PFSK-1 (cell line): ENCODE data around the gene TAT. TPM values are rescaled to one million over a fixed set of nuclear protein-coding genes. Genes with fewer than 3 reads are reported as not detected.

ENCODE experiments used
- FOXP2 ChIP-seq: optimal IDR thresholded peaks from 2 replicates; pipeline ENCODE3; 2011; ENCODE audit warnings: borderline replicate concordance, control low read depth, inconsistent platforms; ENCODE audit not compliant: insufficient read depth; ENCODE audit errors: extremely low read length, extremely low read depth
- POLR2AphosphoS5 ChIP-seq: IDR thresholded peaks from 2 replicates; pipeline ENCODE4 v1.6.1; 2012; ENCODE audit warnings: low read depth, mild to moderate bottlenecking, control low read depth, low read length, moderate library complexity
- SIN3A ChIP-seq: IDR thresholded peaks from 2 replicates; pipeline ENCODE4 v1.6.1; 2012; ENCODE audit warnings: mild to moderate bottlenecking, low read length, moderate library complexity, borderline replicate concordance; ENCODE audit not compliant: insufficient read depth
- TAF1 ChIP-seq: IDR thresholded peaks from 2 replicates; pipeline ENCODE4 v1.6.1; 2012; ENCODE audit warnings: low read length, control low read depth, borderline replicate concordance; ENCODE audit not compliant: insufficient read depth
- polyA plus RNA-seq: library from polyadenylated mRNA; unstranded; fragments of >200 nt; gene quantifications from one replicate; pipeline ENCODE4 v1.2.1, GENCODE V29; 2012; ENCODE audit warnings: low read depth, missing spikeins; ENCODE audit not compliant: insufficient read length
- TF ChIP-seq, protein P1 (sequence below), 2 experiments: IDR thresholded peaks; 2 replicates each; pipeline versions ENCODE4 v1.6.1 to v1.8.0; 2011 to 2012; ENCODE audit warnings: low read depth in 2 of 2, low read length in 2 of 2, control low read depth in 1 of 2, inconsistent platforms in 1 of 2, mild to moderate bottlenecking in 1 of 2, moderate library complexity in 1 of 2; ENCODE audit not compliant: insufficient read depth in 1 of 2

Gene TAT
- polyA plus RNA-seq: not detected

GRCh38 chr16:71576971-71577370 lies at the start of gene TAT:
TAT (minus strand) TSS chr16:71577092; CDS start chr16:71576415, 677 bp downstream.
- TF ChIP-seq SIN3A (no peak), FOXP2 (no peak), TAF1 (no peak), POLR2AphosphoS5 (no peak)
- TF ChIP-seq, protein P1, sequence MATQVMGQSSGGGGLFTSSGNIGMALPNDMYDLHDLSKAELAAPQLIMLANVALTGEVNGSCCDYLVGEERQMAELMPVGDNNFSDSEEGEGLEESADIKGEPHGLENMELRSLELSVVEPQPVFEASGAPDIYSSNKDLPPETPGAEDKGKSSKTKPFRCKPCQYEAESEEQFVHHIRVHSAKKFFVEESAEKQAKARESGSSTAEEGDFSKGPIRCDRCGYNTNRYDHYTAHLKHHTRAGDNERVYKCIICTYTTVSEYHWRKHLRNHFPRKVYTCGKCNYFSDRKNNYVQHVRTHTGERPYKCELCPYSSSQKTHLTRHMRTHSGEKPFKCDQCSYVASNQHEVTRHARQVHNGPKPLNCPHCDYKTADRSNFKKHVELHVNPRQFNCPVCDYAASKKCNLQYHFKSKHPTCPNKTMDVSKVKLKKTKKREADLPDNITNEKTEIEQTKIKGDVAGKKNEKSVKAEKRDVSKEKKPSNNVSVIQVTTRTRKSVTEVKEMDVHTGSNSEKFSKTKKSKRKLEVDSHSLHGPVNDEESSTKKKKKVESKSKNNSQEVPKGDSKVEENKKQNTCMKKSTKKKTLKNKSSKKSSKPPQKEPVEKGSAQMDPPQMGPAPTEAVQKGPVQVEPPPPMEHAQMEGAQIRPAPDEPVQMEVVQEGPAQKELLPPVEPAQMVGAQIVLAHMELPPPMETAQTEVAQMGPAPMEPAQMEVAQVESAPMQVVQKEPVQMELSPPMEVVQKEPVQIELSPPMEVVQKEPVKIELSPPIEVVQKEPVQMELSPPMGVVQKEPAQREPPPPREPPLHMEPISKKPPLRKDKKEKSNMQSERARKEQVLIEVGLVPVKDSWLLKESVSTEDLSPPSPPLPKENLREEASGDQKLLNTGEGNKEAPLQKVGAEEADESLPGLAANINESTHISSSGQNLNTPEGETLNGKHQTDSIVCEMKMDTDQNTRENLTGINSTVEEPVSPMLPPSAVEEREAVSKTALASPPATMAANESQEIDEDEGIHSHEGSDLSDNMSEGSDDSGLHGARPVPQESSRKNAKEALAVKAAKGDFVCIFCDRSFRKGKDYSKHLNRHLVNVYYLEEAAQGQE (IDR thresholded peaks at IDR 0.05; ENCODE audit: insufficient read depth in 1 of 2, low read depth in 2 of 2, low read length in 2 of 2): no peak

- no peak for TF ChIP-seq FOXP2
- TF ChIP-seq POLR2AphosphoS5: no peak
- TF ChIP-seq, protein P1 (IDR thresholded peaks at IDR 0.05; ENCODE audit: insufficient read depth in 1 of 2, low read depth in 2 of 2, low read length in 2 of 2): no peak
- TF ChIP-seq SIN3A: no peak
- TF ChIP-seq TAF1: no peak
These were observed 49.3 kb upstream of the TAT start, which contains the start of gene MARVELD3 for GRCh38 chr16:71626018-71626857. MARVELD3 (plus strand) TSS chr16:71626184; CDS start chr16:71626230, 46 bp downstream.

- TF ChIP-seq TAF1 (no peak), POLR2AphosphoS5 (no peak), SIN3A (no peak), FOXP2 (no peak)
- TF ChIP-seq, protein P1 (IDR thresholded peaks at IDR 0.05; ENCODE audit: insufficient read depth in 1 of 2, low read depth in 2 of 2, low read length in 2 of 2): no peak
These were observed 48.4 kb upstream of the TAT start for GRCh38 chr16:71625113-71625850.

DNA sequence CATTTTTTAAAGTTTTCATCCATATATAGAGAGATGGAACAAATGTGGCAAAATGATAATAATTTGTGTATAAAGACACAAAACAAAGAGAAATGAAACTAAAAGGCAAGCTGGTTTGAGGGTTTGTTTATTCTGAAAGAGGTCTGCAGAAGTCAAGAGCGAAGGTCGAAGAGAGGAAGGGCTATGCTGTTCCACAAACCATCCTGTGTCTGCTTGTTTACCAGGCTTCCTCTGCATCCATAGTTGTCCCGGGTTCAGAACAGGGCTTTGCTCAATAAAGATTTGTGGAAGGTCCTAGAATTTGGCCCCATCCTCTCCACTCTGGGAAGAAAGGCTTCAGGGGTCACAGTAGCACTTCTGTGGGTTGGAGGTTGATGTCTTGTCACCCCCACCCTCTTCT lies 46.7 kb upstream of the TAT start:
- TF ChIP-seq SIN3A (no peak), TAF1 (no peak), FOXP2 (no peak), POLR2AphosphoS5 (no peak)
- TF ChIP-seq, protein P1 (IDR thresholded peaks at IDR 0.05; ENCODE audit: insufficient read depth in 1 of 2, low read depth in 2 of 2, low read length in 2 of 2): no peak
